ENCODE results near the gene LDB2.

LDB2 gene

DNA sequence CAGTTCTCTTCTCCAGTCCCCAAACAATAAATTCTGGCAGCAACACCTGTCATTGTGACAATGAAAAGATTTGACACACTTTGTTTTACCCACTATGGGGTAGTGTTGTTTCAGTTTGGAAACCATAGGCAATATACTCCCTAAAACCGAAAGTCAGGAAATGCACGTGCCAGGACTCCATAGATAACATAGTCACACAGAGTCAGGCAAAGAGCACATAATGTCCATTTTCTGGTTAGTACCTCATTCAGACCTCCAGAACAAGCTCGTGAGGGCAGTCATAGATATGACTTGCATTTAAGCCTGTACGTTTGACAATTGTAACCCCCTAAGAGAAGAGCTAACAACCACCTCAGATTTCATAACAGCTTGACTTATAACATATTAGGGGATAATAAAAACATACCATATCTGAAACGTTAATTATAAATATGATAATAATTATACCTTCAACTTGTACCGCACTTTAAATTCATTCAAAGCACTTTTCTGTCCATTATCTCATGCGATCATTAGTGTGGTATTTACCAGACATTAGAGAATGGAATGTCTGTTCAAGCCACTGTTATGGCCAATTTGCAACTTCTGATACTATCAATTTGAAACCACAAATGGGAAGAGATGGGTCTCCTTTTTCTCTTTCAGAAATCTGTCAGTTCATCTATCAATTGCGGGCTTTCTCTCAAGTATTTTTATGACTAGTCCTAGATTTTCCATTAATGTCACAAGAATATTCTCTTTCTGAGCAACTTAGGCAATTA is 147.4 kb downstream of the LDB2 start:
- DNase-seq: no peak

DNA sequence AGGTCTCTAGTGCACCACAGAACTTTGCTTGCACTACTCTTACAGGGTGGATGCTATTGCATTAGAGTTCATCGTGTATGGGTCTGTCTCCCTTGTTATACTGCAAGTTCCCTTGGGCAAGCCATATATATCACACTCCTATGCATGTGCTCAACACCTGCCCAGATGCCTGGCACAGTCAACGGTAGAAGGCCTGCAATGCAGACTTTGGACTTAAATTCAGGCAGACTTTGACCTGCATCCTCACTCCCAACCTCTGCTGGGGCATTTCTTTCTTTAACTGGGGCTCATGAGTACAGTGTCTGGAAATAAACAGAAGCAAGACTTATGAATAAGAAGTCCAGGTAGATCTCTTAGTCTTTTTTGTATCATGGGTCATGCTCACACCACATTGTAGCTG is 148.2 kb downstream of the LDB2 start:
- no peak for DNase-seq

DNA sequence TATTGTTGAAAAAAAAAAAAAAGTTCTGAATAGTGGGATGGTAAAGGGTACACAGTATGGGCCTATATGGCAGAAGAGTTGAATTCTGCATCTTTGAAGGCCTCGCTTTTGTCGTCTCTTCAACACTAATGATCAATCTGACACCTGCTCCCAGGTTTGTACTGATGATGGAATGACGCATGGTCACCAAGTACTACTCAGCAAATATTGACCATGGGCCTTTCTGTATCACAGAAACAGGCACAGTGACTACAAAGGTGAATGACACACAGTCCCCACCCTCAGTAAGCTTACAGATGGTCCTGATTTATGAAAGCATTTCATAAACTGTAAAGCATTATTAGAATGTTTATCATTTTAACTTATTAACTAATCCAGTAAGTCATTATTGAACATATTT is 152.6 kb downstream of the LDB2 start:
- DNase-seq: no peak

DNA sequence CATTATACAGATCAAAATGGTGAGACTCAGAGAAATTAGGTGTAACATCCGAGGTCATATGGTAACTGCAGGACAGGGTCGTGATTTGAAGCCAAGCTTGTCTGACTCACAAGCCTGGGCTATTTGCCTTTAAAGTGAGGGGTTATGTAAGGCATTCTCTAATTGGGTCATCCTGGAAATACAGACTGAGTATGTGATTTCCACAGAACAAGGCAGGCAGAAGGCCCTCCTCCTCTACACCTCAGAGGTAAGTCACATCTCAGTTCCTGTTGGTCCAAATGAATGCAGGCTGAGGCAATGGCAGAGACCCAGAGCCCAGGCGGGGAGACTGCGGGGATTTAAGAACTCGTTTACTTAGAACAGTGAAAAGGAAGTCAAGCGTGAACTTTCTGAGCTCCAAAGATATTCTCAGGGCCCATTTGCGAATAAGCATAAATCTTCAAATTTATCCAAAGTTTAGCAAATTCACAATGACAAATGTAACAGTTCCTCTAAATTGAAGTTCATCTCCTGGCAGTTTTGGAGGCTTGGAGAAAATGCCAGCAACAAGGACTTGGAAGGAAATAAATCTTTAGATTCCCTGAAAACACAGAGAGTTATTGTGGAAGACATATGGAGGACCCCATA is 153.3 kb downstream of the LDB2 start:
- DNase-seq: no peak

DNA sequence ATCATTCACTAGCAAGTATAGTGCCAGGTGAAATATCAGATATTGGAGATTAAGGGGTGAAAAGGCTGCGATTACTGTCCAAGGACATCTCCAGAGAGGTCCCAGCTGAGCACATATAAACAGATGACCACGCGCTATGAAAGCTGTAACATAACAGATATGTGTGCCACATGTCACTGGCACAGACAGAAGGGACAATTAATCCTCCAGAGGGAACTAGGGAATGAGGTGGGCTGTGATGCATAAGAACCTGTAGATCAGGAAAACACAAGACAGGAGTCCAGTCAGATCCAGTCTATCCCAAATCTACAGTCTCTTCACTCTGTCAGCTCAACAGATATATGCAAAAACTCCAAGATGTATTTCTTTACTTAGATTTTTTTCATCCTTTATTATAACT is 157.2 kb downstream of the LDB2 start:
- DNase-seq: no peak

DNA sequence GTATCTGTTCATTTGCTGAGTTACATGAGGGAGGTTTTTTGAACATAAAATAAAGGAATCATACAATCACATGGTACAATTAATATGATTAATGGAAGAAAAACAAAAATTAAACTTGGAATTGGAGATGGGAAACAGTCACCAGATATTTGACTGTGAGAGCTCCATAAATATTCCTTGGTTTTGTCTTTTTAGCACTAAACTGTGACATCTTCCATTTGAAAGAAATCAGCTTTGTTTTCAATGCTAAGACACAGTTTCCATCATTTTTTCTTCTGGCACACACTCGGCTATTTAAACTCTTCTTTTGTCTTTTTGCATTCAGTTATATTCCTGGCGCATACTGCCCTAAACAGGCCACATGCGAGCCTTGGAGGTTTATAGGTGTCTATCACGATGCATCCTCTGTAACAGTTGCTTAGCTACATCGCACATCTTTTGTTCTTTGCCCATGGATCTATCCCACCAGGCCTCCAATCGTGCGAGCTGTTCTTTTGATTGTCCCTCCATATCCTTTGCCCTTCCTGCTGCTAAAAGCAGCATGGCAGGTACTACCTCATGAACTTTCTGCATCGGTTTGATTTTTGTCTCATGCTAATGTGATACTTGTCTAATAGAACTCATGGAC is 158.3 kb downstream of the LDB2 start:
- no peak for DNase-seq

DNA sequence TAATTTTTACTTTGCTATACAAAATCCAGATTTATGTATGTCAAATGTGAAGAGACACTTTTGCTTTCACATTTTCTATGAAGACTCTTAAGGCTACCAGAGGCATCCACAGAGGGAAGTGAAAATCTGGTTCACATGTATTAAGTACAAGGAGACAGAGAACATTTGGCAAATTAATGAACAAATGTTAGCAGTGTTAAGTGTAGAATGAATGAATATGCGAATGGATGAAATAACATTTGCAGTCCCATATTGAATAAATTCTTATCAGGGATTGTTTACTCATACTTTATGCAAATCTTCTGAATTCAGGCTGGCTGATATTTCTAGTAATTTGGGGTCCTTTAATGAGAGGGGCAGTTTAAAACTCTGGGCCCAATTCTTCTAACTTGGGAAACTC is 159.9 kb downstream of the LDB2 start:
- no peak for DNase-seq

DNA sequence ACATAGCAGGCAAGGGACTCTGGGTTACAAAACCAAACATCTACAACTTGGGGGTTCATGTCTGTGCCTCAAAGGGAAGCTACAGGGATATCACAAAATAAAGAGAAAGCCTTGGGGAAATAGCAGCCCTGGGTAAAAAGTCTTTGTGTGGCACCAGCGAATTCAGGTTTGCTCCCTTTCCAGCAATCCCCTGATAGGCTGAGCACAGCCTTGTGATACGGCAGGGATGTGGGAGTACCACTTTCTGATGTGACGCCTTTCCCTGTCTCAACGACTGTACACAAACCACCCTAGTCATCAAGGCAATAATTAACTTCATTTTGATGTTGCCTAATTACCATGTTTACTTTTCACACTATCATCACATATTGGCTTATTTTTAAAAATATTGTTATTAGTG is 164.9 kb downstream of the LDB2 start:
- DNase-seq: no peak

DNA sequence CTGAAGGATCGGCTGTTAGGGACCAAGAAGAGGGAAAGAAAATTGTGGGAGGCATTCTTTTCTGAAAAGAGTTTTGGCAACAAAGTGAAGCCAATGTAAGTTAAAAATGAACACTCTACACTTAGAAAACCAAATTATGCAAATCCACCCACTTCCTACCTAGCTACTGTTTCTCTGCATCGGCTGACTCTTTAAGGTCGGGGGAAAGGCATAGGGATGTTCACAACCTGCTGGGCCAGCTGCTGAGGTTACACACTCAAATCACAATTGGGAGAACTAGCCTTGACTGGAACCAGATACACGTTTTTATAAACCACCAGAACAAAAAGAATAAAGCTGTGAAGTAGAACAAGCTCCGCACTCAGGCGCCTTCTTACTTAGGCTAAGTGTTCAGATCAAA is 165.7 kb downstream of the LDB2 start:
- no peak for DNase-seq

DNA sequence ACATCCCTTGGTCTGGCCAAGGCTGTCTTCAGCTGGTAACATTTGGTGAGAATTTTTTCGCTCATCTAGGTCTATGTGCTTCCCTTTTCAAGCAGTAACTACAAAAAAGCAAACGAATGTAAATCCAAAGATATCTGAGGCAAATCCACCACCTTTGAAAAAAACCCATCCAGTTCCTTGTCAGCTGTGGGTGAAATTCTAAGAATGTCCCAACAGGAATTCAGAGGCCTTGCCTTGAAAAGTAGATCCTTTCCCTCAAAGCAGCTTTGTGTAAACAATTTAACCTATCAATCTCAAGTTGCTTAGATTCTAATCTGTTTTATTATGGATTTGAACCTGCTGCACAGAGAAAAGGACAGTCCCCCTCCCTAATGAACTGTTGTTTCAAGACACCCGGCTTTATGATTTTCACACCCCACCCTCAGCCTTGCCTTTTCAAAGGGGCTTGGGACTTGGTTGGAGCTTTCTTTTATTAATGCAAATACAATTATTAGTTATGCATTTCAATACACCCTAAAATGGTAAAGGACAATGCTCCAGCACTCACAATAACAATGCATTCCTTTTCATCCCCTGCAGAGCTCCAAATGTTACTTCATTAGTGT is 166.6 kb downstream of the LDB2 start:
- no peak for DNase-seq

DNA sequence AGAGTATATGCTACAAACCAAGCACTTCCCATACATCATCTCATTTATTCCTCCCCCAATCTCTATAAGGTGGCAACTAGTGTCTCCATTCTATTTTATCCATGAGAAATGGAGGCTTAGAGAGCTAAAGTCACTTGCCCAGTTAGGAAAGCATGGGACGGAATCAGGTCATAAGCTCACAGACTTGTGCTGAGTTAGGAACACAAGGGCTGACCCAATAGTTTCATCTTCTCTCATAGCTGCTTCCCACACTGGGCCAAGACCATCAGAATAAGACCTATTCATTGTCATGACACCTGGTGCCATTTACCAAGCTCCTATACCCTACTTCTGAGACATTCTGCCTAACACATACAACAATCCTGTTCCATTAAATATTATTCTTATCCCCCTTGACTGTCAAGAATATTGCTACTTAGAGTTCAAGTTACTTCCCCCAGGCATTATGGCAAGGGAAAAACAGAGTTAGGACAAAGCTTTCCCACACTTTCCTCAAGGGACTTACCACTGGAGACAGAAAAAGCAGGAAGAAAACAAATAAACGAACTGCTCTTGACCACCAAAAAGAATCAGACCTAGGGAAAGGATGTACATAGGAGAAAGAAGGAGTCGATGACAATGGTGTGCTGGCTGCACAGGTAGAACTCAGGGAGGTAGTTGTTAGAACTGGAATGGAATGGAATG is 167.8 kb downstream of the LDB2 start:
- DNase-seq: no peak

DNA sequence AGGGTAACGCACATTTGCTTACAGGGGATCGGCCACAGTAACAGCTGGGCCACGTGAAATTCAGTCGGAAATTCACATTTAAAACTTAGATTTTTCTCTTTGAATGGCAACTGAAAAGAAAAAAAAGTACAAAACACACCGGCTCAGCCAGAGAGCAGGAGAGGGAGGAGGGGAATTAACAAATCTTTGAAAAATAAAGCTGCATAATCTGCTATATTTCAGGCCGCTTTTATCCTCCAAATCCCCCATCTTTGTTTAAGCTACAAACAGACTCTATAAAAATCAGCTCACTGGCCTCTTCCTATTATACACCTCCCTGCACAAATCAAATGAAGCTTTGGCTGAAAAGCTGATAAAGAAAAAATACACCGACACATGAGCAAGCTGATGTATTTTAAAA is 169.1 kb downstream of the LDB2 start:
- no peak for DNase-seq

DNA sequence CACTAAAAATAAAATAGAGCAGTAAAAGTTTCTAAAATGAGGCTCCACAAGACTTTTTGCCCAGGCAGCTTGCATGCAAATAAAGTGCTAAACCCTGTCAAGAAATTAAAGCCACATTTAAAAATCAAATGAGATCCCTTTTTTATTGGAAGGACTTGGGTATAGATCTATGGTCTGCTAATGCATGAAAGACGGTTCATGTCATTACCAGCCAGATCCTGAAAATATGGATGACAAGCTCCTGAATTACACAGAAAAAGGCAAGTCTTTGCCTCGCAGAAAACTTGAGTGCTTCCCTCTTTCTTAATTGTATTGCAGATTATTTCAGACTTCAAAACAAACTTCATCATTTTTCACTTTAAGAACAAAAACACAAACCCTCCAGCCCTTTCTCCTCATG is 169.6 kb downstream of the LDB2 start:
- no peak for DNase-seq

DNA sequence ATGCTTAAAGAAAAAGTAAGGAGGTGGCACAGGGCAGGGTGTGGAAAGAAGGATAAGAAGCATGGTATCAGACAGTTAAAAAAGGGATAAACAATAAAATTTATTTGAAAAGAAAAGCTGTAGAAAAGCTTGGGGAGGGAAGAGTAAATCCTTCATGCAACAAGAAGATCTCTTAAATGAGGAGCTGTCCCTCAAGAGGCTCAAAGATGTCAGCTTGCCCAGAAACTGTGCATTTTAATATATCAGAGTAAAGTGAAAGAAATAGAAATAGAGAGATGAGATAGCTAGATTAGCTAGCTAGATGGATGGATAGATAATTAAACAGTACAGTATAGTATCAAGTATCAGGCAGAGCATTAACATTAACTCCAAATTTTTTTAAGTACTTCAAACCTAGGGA is 170.3 kb downstream of the LDB2 start:
- DNase-seq: no peak

DNA sequence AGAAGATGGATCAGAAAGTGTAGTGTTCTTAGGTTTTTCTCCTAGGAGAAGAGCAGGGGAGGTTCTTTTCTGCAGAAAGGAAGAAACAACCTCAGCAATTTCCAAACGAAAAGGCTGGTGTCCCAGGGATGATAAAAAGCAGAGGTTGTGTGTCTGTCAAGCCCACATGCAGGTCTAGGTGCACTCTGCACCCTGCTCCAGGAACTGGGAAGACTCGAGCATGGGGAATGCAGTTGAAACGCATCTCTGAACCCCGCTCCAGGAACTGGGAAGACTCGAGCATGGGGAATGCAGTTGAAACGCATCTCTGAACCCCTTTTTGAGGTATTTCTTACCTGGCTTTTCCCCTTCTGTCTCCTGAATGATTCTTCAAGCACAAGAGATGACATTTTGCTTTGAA is 171.2 kb downstream of the LDB2 start:
- no peak for DNase-seq

DNA sequence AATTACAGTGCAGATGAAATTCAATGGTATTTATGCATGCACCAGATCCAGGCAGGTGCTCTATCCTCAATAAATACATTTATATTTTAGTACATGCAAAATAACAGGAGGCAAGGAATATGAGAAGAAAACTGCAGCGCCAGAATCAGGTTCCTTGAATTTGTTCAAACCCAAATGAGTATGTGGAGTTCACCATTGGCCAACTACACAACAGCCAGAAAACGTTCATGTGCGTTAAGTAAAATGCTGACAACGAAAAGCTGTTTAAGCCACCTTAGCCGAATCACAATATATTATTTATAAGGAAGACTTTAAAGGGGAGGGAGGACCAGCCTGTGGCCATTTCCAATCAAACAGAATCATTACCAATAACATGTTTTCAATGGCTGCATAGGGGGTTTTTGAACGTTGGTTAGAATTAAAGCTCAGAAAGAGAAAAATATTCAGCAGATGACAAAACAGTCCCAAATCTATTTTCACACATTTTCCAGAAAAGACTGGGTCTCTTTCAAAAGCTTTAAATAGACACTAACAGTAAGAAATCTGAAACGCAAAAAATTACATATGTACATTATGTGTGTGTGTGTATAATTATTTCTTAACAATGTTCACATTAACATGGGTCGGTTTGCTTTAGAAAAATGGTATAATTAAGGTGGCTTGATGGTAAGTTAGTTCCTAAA is 171.9 kb downstream of the LDB2 start:
- no peak for DNase-seq

DNA sequence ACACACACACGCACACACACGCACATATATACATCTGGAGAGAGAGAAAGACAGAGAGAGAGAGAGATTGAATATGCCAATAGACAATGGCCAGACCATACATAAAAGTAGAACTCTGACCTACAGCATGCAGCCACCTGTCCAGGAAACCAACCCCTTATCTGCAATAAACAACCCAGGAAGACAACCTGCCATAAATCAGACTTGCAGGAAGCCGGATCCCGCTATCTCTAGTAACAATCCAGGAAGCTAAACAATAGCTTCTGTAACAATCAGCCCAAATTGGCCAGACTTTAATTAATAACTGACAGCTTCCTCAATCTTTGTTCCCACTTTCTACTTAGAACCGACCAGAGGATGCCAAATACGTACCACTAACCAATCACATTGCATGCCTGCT is 173.2 kb downstream of the LDB2 start:
- DNase-seq: no peak

DNA sequence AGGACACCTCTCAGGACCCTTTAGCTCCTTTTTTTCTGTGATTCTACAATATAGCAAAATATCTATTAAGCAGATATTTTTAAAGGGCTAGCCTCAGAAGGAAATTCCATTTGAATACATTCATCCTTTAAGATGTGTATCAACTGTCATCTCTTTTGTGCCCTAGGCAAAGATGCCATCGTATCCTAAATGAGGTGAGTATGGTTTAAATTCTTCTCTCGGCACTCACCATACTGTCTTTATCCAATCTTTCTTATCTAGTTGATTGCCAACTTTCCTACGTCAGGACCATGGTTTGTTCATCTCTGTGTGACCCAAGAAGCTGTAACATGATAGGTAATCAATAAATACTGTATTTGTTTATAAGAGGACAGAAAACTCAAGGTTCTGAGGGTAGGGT is 176.0 kb downstream of the LDB2 start:
- DNase-seq: no peak

DNA sequence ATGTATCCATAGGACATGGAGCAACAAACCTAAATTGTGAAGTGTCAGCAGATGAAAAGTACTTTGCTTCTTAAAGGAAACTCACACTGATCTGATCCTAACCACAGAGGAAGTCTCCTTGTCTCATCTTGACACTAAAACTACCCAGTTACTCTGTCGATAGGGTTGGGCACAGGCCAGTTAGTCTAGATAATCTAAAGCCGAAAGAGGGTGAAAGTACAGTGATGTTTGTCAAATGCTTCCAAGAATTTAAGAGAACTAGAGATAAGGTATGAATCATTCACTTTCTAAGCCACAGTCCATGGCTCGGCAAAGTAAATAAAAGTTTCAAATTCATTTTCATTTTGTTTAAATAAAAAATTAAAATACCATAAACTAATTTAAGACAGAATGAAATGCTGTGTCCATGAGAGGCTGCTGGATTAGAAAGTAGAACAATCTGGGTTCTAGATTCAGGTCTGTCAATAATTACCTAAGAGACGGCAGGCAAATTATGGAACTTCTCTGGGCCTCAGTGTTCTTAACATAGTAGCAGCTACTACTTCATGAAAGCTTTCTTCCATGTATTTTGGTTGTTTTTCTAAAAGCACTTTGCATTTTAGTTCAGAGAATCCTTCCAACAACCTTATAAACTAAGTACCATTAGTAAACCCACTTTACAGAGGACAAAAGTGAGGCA is 176.7 kb downstream of the LDB2 start:
- DNase-seq: no peak

DNA sequence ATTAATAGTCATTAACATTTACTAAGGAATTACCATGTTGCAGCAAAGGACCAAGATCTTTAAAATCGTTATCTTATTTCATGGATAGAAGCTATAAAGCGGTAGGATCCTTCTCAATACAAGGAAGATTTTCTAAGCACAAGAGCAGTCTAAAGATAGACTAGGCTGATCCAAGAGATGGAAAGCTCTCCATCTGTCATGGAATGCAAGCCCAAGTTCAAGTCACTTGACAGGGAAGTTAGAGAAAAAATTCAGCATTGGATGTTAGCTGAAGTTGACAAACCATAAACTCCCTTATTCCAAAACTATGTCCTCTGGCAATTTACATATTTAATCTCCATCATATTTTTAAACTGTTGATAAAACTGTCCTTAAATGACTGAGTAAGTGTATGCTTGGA is 177.7 kb downstream of the LDB2 start:
- DNase-seq: no peak

DNA sequence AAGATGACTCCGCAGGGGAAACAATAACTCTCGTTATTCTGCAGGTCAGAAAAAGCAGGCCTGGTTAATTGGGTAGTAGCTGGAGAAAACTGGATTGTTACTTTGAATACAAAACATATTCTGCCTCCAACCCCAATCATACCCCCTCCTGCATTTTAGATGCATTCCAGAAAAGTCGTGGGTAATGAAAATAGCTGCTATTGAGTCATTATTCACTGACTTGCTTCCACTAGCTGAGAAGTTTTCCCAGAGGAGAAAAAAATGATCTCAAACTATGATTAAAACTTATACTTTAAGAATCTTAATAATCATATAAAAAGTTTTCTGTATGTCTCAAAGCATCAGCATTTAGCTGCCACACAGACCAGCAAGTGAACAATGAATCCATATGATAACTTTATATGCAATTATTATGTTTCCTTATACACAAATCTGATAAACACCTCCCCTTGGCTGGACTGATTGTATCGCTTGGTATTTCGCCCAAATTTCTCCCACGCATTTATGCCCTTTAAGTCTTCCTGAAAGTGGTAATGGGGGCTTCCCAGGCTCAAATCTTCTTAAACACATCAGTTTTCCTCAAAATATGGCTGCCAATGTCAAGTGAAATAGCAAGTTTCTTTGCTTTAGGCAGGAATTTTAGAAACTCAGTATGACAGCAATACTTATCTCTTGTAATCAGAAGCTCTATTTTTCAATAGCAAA is 181.0 kb downstream of the LDB2 start:
- DNase-seq: no peak

DNA sequence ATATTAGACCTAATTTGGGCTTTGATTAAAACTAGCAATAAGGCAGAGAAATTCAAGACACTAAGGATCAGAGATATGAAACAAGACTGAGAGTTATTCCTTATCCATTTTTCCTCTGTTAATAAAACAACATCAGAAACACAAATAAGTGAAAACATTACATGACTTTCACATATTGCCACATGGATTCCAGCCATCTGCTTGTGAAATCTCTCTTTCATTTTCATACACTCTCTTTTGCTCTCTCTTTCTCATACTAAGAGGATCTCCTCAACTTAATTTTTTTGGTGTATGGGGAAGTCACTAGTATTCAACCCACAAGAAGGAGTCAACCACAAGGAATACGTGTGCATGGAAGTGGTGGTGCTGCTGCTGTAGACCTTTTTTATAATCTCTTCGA is 183.0 kb downstream of the LDB2 start:
- DNase-seq: no peak
